Measurements from ENCODE around the gene ADRA2C.
A peak's percentile ranks its signal among the peaks of the same experiment; 100 is the strongest.

Gene ADRA2C

DNA sequence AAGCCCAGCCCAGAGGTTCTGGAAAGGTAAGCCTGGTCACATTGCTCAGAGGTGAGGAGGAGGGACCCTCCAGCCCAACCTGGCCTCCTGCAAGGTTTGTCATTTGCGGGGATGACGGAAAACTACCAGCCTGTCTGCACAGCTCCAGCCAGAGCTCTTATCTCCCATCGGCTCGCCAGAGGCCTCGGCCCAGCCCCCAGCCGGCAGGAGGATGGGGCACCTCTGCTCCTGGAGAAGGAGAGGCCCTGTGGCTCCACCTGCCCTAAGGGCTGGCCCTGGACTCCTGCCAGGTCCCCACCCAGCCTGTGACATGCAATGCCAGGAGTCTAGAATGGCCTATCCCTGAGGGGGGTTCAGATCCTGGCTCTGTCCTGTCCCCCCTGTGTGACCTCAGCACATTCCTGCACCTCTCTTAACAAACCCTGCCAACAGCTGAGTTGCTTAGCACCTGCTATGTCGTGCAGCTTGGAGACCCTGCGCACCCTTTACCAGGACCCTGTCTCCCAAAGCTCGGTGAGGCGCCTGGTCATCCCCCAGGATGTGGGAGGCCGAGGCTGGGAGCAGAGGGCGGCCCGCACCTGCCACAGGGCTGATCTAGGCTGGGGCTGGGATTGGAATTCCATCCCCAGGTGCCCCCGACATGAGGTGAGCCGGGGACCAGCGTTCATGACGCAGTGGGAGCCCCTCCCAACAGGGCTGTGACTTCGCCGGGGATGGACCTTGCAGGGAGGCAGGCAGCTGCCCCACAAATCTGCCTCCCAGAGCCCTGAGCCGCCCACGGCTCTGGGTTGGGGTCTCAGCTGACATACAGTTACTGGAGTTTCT lies 14.4 kb downstream of the ADRA2C start:
- DNase-seq = peak; percentile 70

- DNase-seq = no peak
Observed at GRCh38 chr4:3781193-3781886, 15.2 kb downstream of the ADRA2C start.

DNA sequence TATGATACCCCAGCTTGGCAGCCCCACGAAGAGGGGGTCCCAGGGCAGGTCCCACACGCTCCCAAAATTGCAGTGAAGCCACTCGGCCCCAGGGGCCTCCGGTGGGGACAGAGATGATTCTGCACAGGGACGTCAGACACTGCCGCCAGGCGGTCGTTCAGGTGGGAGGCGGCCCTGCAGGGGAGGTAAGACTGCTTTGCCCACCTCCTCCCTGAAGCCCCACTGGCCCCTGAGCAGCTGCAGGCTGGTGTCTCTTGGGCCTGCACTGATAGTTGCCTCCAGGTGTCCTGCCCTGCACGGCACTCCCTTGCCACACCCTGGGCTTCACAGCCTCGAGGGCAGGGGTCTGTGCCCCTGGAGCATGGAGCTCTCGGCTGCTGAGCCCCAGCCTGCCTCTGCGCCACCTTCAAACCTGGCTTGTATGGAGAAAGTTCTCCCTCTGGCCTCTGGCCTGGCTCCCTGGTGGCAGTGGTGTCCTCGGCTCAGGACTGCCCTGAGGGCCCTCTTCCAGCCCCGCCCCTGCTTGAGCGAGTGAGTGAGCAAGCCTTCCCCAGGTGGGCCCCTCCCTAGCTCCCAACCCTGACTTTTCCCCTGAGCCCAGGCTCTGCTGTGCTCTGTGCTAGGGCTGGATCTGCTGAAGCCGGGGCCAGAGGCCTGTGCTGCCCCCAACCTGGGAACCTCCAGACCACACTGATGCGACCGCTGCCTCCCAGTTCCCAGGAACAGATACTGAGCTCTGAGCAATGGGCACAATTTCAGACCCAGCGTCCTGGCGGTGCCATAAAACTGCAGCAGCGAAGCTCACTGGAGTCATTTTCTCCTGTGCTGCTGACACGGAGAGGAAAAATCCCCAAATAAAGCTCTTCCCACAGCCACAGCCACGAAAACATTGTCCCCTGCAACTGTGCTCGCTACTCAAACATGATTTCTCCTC lies 16.1 kb downstream of the ADRA2C start:
- no peak for DNase-seq

DNA sequence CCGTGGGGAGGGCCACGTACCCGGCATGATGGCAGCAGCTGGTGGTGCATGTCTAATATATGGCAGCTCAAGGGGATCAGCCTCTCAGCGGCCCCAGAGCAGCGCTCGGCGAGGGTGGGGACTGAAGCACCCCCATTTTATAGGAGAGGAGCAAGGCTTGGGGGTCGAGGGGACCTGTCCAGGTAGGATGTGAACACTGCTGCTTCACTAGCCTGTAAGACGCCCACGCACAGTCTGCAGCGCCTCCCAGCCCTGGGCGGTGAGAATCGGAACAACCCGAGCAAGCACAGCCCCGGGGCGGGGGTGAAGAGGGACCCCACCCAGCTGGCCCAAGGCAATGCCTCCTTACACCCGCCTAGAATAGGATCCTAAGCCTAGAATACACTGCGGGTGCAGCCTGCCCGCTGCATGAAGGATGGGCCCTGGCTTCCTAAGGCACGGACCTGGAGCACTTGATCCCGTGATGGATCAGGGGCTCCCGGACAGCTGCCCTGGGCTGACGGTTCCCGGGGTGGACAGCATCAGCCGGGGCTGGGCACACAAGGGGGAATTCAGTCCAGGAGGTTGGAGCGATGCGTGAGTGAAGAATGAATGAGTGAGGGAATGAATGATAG lies 17.6 kb downstream of the ADRA2C start:
- no peak for DNase-seq

DNA sequence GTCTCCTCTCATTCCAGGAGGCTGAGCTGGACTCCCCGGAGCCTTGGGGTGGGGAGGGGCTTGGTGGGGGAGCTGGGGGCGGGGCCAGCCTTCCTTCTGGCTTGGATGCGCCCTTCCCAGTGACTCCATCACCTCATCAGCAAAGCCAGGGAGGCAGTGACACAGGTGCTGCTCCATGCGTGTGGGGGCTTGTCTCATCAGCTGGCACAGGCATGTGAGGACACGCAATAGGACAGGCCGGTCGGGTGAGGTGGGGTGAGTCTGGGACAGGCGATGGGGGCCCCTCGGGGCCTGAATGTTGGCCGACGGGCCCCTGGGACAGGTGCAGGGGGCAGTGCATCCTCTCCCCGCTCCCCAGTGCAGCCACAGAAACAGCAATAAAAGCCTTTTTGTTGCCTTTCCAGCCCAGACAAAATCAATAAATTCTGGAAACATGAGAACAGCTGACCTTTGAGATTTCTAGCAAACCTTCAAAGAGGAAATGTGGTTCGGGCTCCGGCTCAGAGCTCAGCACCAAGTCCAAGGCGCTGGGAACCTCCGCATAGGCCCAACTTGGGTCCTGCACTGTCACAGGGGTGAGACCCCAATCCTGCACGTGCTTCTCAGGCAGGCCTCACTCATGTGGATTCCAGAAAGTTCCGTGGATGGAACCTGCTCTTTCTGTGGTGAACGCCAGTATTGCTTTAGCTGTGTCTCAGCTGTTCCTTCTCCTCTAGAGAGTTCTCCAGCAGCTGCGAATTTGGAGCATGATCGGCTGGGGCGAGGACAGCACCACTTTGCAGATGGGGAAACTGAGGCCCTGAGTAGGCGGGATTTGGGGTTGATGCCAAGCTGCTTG lies 18.5 kb downstream of the ADRA2C start:
- DNase-seq = no peak

- DNase-seq = no peak
Observed at GRCh38 chr4:3785292-3785565, 19.0 kb downstream of the ADRA2C start.

DNA sequence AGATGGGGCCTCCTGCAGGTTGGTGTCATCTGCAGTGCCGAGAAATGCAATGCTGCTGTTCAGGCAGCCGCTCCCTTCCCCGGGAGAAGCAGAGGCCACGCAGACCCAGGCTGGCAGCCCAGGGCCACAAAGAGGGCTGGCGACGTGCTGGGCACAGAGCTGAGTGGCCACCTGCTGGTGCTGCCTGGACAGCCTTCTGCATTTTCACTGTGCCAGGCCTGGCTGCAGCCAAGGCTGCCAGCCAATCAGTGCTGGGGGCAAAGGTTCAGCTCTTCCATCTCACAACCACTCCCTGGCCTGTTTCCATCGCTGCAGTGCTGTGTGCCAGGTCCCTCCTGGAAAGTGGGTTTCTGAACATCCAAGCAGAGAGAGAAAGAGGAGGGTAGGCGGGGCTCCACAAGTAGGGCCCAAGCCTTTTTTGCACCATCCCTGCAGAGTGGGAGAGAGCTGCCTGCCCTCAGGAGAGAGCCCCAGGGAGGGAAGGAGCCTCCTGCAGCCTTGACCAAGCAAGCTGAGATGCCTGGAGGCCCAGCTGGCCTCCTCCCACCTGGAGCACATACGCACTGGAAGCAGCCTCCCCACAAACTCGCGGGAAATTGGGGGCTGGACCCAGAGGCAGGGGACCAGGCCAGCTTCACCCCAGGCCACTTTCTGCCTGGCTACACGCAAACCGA lies 20.1 kb downstream of the ADRA2C start:
- no peak for DNase-seq

DNA sequence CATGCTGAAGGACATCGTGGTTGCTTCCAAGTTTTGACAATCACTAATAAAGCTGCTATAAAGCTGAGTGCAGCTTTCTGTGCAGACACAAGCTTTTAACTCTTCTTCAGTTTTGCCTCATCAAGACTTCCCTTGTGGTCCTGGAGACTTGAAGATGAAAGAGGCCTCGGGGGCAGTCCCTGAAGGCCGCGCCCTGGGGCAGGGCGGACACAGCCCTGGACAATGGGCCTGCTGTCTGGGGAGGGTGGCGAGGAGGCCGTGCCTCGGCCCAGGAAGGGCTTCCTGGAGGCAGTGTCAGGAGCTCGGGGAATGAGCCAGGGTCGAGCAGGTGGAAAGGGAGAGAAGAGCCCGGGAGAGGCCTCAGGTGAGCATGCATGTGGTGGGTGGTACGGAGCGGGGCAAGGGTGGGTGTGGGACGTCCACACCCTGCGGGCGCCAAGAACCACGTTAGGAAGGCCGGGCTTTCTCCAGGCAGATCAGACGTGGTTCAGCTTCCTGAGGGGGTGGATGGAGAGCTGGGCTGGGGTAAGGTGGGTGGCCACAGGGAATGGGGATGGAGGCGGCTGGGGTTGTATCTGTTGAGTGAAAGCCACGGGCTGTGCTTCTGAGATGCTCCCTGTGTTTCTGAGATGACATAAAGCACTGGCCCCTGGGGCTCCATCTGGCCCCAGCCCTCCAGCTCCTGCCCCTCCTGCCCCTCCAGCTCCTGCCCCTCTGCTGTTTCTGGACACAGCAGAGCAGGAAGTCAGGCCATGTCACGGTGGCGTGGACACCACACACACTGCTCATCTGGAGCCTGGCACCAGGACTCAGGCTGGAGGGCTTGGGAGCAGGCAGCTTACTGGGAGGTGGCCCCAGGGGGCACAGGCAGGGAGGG lies 21.5 kb downstream of the ADRA2C start:
- no peak for DNase-seq

- no peak for DNase-seq
Observed at GRCh38 chr4:3788366-3788660, 22.1 kb downstream of the ADRA2C start.

- DNase-seq = no peak
Observed at GRCh38 chr4:3789587-3789986, 23.4 kb downstream of the ADRA2C start.

GRCh38 chr4:3790006-3790561 lies 23.9 kb downstream of the ADRA2C start:
- DNase-seq = no peak

- no peak for DNase-seq
Observed at GRCh38 chr4:3791256-3791655, 25.1 kb downstream of the ADRA2C start.

- DNase-seq = peak; percentile 34
Observed at GRCh38 chr4:3791910-3792542, 25.8 kb downstream of the ADRA2C start.

- DNase-seq = no peak
Observed at GRCh38 chr4:3792813-3793212, 26.6 kb downstream of the ADRA2C start.

GRCh38 chr4:3793545-3793944 lies 27.4 kb downstream of the ADRA2C start:
- DNase-seq = no peak

GRCh38 chr4:3796960-3797359 lies 30.8 kb downstream of the ADRA2C start:
- no peak for DNase-seq

DNA sequence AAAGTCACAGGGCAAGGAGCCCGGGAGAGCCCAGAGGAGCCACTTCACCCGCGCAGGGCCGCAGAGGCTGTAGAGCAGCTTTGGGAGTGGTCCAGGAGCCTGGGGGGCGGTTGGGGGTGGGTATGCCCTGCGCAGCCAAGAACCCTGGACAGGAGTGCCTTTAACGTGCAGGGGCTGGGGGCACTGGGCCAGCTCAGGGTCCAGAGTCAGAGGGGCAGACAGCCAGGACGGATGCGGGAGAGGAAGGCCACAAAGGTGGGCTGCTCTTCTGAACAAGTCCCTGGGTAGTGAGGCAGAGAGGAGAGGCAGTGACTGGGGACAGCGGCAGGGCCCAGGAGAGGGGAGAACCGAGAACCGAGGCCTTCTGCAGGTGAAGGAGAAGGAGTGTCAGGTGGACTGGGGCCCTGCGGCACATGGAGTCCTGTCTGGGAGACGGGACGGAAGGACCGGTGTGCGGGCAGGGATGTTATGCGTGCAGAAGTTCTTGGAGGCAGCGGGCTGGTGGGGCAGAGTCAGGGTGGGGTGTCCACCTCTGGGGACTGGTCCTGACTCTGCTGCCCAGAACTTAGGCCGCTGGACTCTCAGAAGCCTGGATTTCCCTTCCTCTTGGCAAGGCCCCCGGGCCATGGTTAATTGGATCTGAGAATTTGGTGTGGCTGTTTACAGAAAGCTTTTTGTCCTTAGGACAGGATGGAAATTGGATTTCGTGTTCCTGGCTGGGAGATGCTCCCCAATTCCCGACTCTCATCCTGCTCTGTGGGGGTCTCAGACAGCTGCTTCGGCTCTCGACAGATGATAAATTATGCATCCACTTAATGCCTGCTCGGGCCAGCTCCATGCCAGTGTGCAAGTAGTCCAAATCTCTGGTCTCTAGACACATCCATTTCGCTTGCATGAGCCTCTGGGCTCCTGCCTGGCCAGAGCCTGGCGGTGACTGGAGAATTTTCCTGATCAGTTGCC lies 31.9 kb downstream of the ADRA2C start:
- DNase-seq = no peak

DNA sequence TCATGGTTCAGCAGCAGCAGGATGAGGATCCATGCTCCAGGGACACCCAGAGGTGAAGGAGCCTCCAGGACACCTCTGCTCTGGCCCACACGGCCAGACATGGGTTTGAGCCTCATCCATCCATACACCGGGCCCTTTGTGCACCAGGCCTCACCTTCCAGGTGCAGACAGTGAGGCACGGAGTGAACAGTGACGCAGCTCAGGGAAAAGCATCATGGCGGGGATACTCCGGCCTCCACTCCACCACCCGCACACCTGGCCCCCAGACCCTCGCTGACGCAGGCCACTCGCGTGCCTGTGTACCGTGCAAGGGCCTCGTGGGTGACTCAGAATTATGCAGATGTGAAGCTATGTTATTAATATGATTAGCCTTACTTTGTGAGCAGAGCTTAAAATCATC lies 33.3 kb downstream of the ADRA2C start:
- DNase-seq = no peak

DNA sequence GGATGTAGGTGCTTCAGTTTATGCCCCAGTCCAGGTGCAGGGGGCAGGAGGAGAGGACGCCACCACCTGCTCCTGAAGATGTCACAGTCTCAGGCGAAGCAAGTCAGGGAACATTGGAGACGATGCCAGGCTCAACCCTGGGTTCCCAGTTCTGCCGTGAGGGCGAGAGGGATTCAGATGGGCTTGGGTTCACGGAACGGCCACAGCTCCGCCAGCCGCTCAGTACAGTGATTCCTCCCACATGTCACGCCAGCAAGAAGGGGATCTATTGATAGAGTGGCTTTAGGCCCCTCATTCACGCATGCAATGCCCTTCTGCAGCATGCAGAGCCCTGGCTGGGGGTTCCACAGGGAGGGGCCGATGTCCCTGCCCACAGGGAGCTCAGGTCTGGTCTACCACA lies 34.2 kb downstream of the ADRA2C start:
- no peak for DNase-seq
